ENCODE data around the gene HCCS. TPM values are rescaled to one million over a fixed set of nuclear protein-coding genes. Genes with fewer than 3 reads are reported as not detected.

The HCCS gene
- total RNA-seq, 1 experiment from 2014 or later = 28.2 TPM

GRCh38 chrX:11159149-11159548 lies 48.0 kb downstream of the HCCS start:
- no peak for ATAC-seq
- no peaks in the 10 kb centered on the region for H4K20me1 ChIP-seq (ENCODE audit: insufficient read depth)
- H2AFZ ChIP-seq (ENCODE audit: low read depth, low read length, poor library complexity, severe bottlenecking) = no peak overlapping the region
- intact Hi-C loops (cut with micrococcal nuclease) = no loop called here
- no peaks in the 10 kb centered on the region for H3K79me2 ChIP-seq (ENCODE audit: insufficient read depth, low read length)
- 0 out of 2 replicates have a peak, but pooled peaks cover 4% of the 10 kb centered on the region for H3K27me3 ChIP-seq (ENCODE audit: insufficient read depth, low read length)
- no peaks in the 10 kb centered on the region for H3K4me1 ChIP-seq (ENCODE audit: control insufficient read depth in 1 of 2, insufficient read depth in 2 of 2, low read length in 2 of 2)
- no peak overlapping the region for H3K9ac ChIP-seq (ENCODE audit: low read length)
- ChIA-PET POLR2A (no interaction called here), RAD21 (ENCODE audit: low non-redundant PET in 1 of 2, low total read pairs in 2 of 2, uncharacterized antibody in 2 of 2, unreplicated experiment in 2 of 2) (no interaction called here), CTCF (no interaction called here)
- TF ChIP-seq SP1 (IDR thresholded peaks at IDR 0.05; ENCODE audit: low read depth) = no peak
- TF ChIP-seq ELF1 (IDR thresholded peaks at IDR 0.05; ENCODE audit: borderline replicate concordance, low read depth) = no peak
- no peak for TF ChIP-seq EZH2phosphoT487 (IDR thresholded peaks at IDR 0.05; ENCODE audit: borderline replicate concordance)
- TF ChIP-seq REST (IDR thresholded peaks at IDR 0.05; ENCODE audit: low read depth) = no peak
- no peak for TF ChIP-seq TCF7L2 (IDR thresholded peaks at IDR 0.05; ENCODE audit: borderline replicate concordance, extremely low read depth, insufficient read depth, insufficient read length)
- no peak for TF ChIP-seq YY1 (IDR thresholded peaks at IDR 0.05; ENCODE audit: extremely low read depth, insufficient replicate concordance, low read depth, low read length)
- no peak for TF ChIP-seq CBX3 (IDR thresholded peaks at IDR 0.05; ENCODE audit: low read depth)
- TF ChIP-seq ATF3 (IDR thresholded peaks at IDR 0.05) = no peak
- TF ChIP-seq EZH2 (IDR thresholded peaks at IDR 0.05) = no peak
- no peak for TF ChIP-seq JUND (IDR thresholded peaks at IDR 0.05)
- no peak for TF ChIP-seq POLR2A (IDR thresholded peaks at IDR 0.05; ENCODE audit: borderline replicate concordance, extremely low read depth, insufficient read depth, insufficient read length)
- TF ChIP-seq SIN3A (IDR thresholded peaks at IDR 0.05; ENCODE audit: low read depth) = no peak
- H3K4me2 ChIP-seq (ENCODE audit: low read length) = no peak overlapping the region
- H3K27ac ChIP-seq (ENCODE audit: low read depth, low read length) = no peak overlapping the region
- H3K4me3 ChIP-seq (replicated peaks in 1 of 2; ENCODE audit: low read depth in 1 of 2, low read length in 2 of 2) = no peak overlapping the region
- no peaks in the 10 kb centered on the region for H3K36me3 ChIP-seq (ENCODE audit: control insufficient read depth in 1 of 2, insufficient read depth in 2 of 2, low read length in 2 of 2)
- no peak for DNase-seq (ENCODE audit: low read depth, low spot score)
- no peaks in the 10 kb centered on the region for H3K9me2 ChIP-seq (ENCODE audit: insufficient read depth)
- no peaks in the 10 kb centered on the region for H3K9me3 ChIP-seq (ENCODE audit: control insufficient read depth in 1 of 2, insufficient read depth in 1 of 2, low read depth in 1 of 2, low read length in 2 of 2)
- BruUV-seq (replicated peaks) = no TSS peak
